NB4 (cell line): ENCODE data around the gene SYMPK.

Experiments used
- POLR2A ChIP-seq: IDR thresholded peaks from 2 replicates; pipeline ENCODE4 v1.6.1; 2011; ENCODE audit warnings: mild to moderate bottlenecking; ENCODE audit not compliant: insufficient read length; ENCODE audit errors: extremely low read depth
- TF ChIP-seq, protein P1 (sequence below): IDR thresholded peaks from one replicate; pipeline ENCODE4 v1.5.1; 2012; ENCODE audit warnings: low read depth, low read length

DNA sequence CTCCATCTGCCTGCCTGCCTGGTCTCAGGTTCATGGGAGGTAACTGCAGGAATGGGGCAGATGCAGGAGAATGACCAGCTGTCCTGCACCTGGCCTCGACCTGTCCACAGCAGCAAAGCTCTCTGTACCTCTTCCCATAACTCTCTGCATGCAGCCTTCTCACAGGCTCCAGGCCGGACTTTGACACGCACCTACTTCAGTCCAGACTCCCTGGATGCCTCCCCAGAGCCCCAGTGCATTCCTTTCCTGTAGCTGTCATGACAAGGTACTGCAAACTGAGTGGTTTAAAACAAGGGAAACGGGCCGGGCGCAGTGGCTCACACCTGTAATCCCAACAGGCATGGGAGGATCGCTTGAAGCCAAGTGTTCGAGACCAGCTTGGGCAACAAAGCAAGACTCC is 48.3 kb upstream of the SYMPK start:
- no peak for TF ChIP-seq POLR2A
- TF ChIP-seq, protein P1, sequence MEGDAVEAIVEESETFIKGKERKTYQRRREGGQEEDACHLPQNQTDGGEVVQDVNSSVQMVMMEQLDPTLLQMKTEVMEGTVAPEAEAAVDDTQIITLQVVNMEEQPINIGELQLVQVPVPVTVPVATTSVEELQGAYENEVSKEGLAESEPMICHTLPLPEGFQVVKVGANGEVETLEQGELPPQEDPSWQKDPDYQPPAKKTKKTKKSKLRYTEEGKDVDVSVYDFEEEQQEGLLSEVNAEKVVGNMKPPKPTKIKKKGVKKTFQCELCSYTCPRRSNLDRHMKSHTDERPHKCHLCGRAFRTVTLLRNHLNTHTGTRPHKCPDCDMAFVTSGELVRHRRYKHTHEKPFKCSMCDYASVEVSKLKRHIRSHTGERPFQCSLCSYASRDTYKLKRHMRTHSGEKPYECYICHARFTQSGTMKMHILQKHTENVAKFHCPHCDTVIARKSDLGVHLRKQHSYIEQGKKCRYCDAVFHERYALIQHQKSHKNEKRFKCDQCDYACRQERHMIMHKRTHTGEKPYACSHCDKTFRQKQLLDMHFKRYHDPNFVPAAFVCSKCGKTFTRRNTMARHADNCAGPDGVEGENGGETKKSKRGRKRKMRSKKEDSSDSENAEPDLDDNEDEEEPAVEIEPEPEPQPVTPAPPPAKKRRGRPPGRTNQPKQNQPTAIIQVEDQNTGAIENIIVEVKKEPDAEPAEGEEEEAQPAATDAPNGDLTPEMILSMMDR = no peak
